Measurements from ENCODE around the gene FAR2. TPM values are rescaled to one million over a fixed set of nuclear protein-coding genes. Genes with fewer than 3 reads are reported as not detected.
"Not testable (repeated sequence)": the region's sequence is repeated elsewhere in the genome, so short reads cannot be mapped to it uniquely, and the experiment has no call there.

Gene FAR2
- total RNA-seq, 6 donors from 2014 or later, result 6.0 to 25.7 (median 15.9) TPM

GRCh38 chr12:29132316-29132715, 16.8 kb upstream of the FAR2 start:
- ATAC-seq (ENCODE audit: low FRiP score in 2 of 2), result no peak
- no peaks in the 10 kb centered on the region for H3K27me3 ChIP-seq
- H3K4me3 ChIP-seq, result no peak overlapping the region
- H3K4me1 ChIP-seq, result no peaks in the 10 kb centered on the region
- no peak for TF ChIP-seq POLR2AphosphoS5 (IDR thresholded peaks at IDR 0.05)
- no peak for TF ChIP-seq POLR2A (IDR thresholded peaks at IDR 0.05)
- TF ChIP-seq EP300 (IDR thresholded peaks at IDR 0.05), result no peak
- no peak for TF ChIP-seq CTCF (IDR thresholded peaks at IDR 0.05)
- no peaks in the 10 kb centered on the region for H3K36me3 ChIP-seq
- DNase-seq, result no peak
- no peak overlapping the region for H3K27ac ChIP-seq
- no peaks in the 10 kb centered on the region for H3K9me3 ChIP-seq
- 77 to 94% methylated on average over 6 of the region's 6 CpGs for WGBS, 2 donors

- Histone ChIP-seq H3K4me3 (no peak overlapping the region), H3K36me3 (no peaks in the 10 kb centered on the region), H3K9me3 (no peaks in the 10 kb centered on the region), H3K27ac (no peak overlapping the region), H3K4me1 (no peaks in the 10 kb centered on the region), H3K27me3 (no peaks in the 10 kb centered on the region)
- no peak for DNase-seq
- ATAC-seq (ENCODE audit: low FRiP score in 2 of 2), result no peak
- 83 to 87% methylated on average over 2 of the region's 2 CpGs for WGBS, 2 donors
- TF ChIP-seq CTCF (IDR thresholded peaks at IDR 0.05) (no peak), POLR2A (IDR thresholded peaks at IDR 0.05) (no peak), POLR2AphosphoS5 (IDR thresholded peaks at IDR 0.05) (no peak), EP300 (IDR thresholded peaks at IDR 0.05) (no peak)
Observed at GRCh38 chr12:29133181-29133580, 15.9 kb upstream of the FAR2 start.

GRCh38 chr12:29133680-29134079, 15.4 kb upstream of the FAR2 start:
- no peak for ATAC-seq (ENCODE audit: low FRiP score in 2 of 2)
- DNase-seq, result no peak
- H3K36me3 ChIP-seq, result no peaks in the 10 kb centered on the region
- no peaks in the 10 kb centered on the region for H3K4me1 ChIP-seq
- H3K9me3 ChIP-seq, result no peaks in the 10 kb centered on the region
- no peak overlapping the region for H3K27ac ChIP-seq
- H3K4me3 ChIP-seq, result no peak overlapping the region
- H3K27me3 ChIP-seq, result no peaks in the 10 kb centered on the region
- no peak for TF ChIP-seq POLR2AphosphoS5 (IDR thresholded peaks at IDR 0.05)
- no peak for TF ChIP-seq EP300 (IDR thresholded peaks at IDR 0.05)
- no peak for TF ChIP-seq CTCF (IDR thresholded peaks at IDR 0.05)
- no peak for TF ChIP-seq POLR2A (IDR thresholded peaks at IDR 0.05)
- WGBS, 2 donors, result 68 to 90% methylated on average over 4 of the region's 4 CpGs

GRCh38 chr12:29138256-29138655, 10.8 kb upstream of the FAR2 start:
- not testable (repeated sequence) for DNase-seq; H3K4me1 ChIP-seq; H3K27ac ChIP-seq; H3K36me3 ChIP-seq; H3K9me3 ChIP-seq; H3K4me3 ChIP-seq; H3K27me3 ChIP-seq; ATAC-seq (ENCODE audit: low FRiP score in 2 of 2)
- WGBS, 2 donors, result 92 to 95% methylated on average over 2 to 3 of the region's 3 CpGs

GRCh38 chr12:29138855-29139254, 10.2 kb upstream of the FAR2 start:
- not testable (repeated sequence) for H3K36me3 ChIP-seq; H3K27ac ChIP-seq; DNase-seq; H3K4me1 ChIP-seq; H3K27me3 ChIP-seq; H3K4me3 ChIP-seq; H3K9me3 ChIP-seq; ATAC-seq (ENCODE audit: low FRiP score in 2 of 2)
- WGBS, 2 donors, result 75 to 77% methylated on average over 4 of the region's 4 CpGs

DNA sequence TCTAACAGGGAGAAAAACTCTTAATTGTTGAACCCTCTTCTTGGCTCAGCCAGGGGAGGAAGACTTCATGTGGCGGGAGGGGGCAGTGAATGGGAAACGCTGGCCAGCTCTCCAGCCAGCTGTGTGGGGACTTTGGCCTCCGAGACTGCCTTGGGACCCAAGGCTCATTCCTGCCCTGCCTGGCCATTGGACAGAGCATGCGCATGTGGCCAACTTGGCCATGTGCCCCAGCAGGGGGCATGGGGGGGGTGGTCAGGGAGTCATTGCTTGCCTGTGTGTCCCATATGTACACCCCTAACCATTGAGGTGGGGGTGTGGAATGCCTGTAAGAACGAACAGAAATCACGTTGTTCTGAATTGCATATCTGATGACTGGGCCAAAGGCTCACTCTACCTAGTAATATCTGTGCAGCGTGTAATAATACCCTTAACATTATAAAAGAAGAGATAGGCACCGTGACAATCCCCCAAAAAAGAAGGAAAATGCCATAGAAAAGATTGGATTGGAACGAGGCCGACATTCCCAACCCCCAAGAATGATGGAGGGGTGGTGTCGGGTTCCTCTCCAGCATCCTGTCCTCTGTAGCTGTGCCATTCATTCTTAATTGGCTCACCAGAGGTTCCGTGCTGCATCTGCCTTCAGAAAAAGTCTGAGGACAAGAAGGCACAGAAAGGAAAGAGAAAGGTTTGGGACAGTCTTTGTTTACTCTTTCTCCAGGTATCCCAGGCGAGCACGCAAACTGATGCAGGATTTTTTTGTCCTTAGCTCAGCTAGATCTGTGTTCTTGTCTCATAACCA, 3.5 kb upstream of the FAR2 start:
- Histone ChIP-seq H3K4me3 (no peak overlapping the region), H3K27me3 (no peaks in the 10 kb centered on the region), H3K4me1 (peaks cover 6 to 21% (median 16%) of the 10 kb centered on the region in 4 donors), H3K36me3 (no peaks in the 10 kb centered on the region), H3K9me3 (no peaks in the 10 kb centered on the region), H3K27ac (no peak overlapping the region)
- no peak for TF ChIP-seq CTCF (IDR thresholded peaks at IDR 0.05)
- TF ChIP-seq POLR2A (IDR thresholded peaks at IDR 0.05), result no peak
- TF ChIP-seq POLR2AphosphoS5 (IDR thresholded peaks at IDR 0.05), result no peak
- TF ChIP-seq EP300 (IDR thresholded peaks at IDR 0.05), result no peak
- 88 to 93% methylated on average over 13 to 14 of the region's 14 CpGs for WGBS, 2 donors
- DNase-seq (peak in 1 of 2 donors; percentile 26), ATAC-seq (ENCODE audit: low FRiP score in 2 of 2) (no peak)

Data from upper lobe of left lung (tissue), 6 donors.